Pons (tissue), 1 donor: Measurements from ENCODE around the gene FAHD2A.
"Not testable (repeated sequence)": the region's sequence is repeated elsewhere in the genome, so short reads cannot be mapped to it uniquely, and the experiment has no call there.

Experiments
- DNase-seq: peaks from one replicate; pipeline ENCODE4 v3.0.0-alpha.2; 2016; ENCODE audit warnings: low spot score

Gene FAHD2A

DNA sequence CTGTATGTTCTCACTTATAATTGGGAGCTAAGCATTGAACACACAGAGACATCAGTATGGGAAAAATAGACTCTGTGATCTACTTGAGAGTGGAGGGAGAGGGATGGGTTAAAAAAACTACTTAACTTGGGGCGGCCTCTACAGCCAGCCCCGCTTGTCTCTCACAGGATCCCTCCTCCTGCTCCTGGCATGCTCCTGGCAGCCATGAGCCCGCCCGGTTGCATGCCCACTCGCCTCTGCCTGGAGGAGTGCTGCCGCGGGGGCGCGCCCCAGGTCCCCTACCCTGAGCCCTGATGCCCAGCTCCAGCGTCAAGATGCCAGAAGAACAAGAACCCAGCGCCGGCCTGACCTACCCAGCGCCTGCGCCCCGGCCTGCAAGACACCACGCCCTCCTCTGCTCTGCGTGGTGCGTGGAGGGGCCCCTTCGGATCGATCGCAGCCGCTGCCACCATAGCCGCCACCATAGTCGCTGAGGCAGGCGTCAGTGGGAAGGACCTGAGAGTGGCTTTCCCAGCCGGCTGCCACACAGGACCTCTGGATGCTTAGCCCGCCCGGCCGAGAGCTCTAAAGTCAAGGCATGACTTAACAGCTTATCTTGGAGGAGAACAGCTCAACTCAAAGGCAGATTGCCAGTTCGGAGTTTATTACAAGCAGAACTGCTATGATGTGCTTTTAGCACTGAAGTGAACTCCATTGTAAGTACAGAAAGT is 32.8 kb downstream of the FAHD2A start:
- not testable (repeated sequence) for DNase-seq

- not testable (repeated sequence) for DNase-seq
These were observed 33.3 kb downstream of the FAHD2A start for GRCh38 chr2:95435872-95436209.

- not testable (repeated sequence) for DNase-seq
These were observed 40.1 kb downstream of the FAHD2A start for GRCh38 chr2:95442474-95443099.

DNA sequence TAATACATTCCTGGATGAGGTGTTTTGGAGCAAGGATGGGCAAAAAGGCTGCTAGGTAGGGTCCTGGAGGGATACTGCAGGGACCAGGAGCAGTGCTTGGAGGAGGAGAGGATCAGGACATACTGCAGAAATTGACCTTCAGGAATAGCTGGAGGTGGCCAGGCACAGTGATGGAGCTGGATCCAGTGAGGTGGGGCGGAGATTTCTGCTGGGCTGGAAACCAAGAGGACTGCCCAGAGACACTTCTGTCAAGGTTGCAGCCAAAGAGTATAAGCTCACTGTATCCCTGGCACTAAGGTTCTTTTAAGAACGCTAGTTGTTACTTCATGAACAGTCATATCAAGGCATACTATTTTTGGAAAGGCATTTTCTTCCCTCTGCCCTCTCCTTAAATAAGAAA is 42.8 kb downstream of the FAHD2A start:
- not testable (repeated sequence) for DNase-seq

DNA sequence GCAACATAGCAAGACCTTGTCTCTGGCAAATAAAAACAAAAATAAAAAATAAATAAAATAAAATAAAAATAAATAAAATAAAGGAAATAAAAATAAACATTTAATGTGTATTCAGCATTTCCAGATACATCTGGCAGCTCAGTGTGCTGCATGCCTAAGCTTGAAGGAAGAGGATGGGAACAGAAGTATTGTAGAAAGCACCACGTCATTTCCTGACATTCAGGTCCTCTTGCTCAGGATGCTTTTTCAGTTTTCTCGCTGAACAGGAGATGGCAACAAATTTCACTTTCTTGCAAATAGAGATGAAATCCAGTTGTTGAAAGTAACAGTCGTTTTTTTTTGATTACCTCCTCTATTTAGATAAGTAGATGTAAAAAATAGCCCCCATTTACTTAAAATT is 60.8 kb downstream of the FAHD2A start:
- not testable (repeated sequence) for DNase-seq
